WTC11 (cell line): ENCODE measurements around the gene TNNC2. TPM values are rescaled to one million over a fixed set of nuclear protein-coding genes. Genes with fewer than 3 reads are reported as not detected.

ENCODE experiments used
- ATAC-seq: fragments of 200-7000 bp; cut with Tn5 transposase; 2 replicates; pipeline ENCODE4 v1.10.0; 2021; ENCODE audit warnings: mild to moderate bottlenecking, moderate library complexity
- CTCF ChIA-PET: fragments of 300-600 bp; sonication (Branson Sonifier 250); formaldehyde crosslinking; loops from one replicate; lab custom pipeline; 2021; ENCODE audit warnings: antibody characterized with exemption; lab: Charles Lee
- POLR2A ChIA-PET: fragments of 350-600 bp; sonication (Branson Sonifier 250); formaldehyde crosslinking; loops from one replicate; lab custom pipeline; 2021; ENCODE audit warnings: antibody characterized with exemption; lab: Charles Lee
- DNase-seq: peaks from one replicate; pipeline ENCODE4 v3.0.0; 2021; ENCODE audit warnings: low spot score
- H3K27ac Mint-ChIP-seq: 2 replicates; pipeline ENCODE4 v1.8.0; 2021; ENCODE audit warnings: mixed read lengths
- H3K27me3 Mint-ChIP-seq: 2 replicates; pipeline ENCODE4 v1.8.0; 2021; ENCODE audit warnings: low read depth, mild to moderate bottlenecking, moderate library complexity, mixed read lengths
- H3K36me3 Mint-ChIP-seq: 2 replicates; pipeline ENCODE4 v1.8.0; 2021; ENCODE audit warnings: mixed read lengths
- H3K4me1 Mint-ChIP-seq: 2 replicates; pipeline ENCODE4 v1.8.0; 2022; ENCODE audit warnings: mixed read lengths
- H3K4me3 Mint-ChIP-seq: 2 replicates; pipeline ENCODE4 v1.8.0; 2021; ENCODE audit warnings: mild to moderate bottlenecking, moderate library complexity, mixed read lengths
- H3K9me3 Mint-ChIP-seq: 2 replicates; pipeline ENCODE4 v1.8.0; 2021; ENCODE audit warnings: mixed read lengths
- ATF3 ChIP-seq: sonication (generic); formaldehyde crosslinking; conservative IDR thresholded peaks from 2 replicates; pipeline ENCODE4 v1.8.1; 2022; ENCODE audit warnings: mild to moderate bottlenecking, missing genetic modification reagents
- ATF6 ChIP-seq: sonication (generic); formaldehyde crosslinking; IDR thresholded peaks from 2 replicates; pipeline ENCODE4 v1.8.1; 2023; ENCODE audit warnings: mild to moderate bottlenecking, missing genetic modification reagents
- CREM ChIP-seq: sonication (generic); formaldehyde crosslinking; IDR thresholded peaks from 2 replicates; pipeline ENCODE4 v1.8.1; 2022; ENCODE audit warnings: mild to moderate bottlenecking, missing genetic modification reagents, moderate library complexity
- CTCF ChIP-seq: fragments of 200-600 bp; IDR thresholded peaks from 2 replicates; pipeline ENCODE4 v1.8.0; 2022; ENCODE audit warnings: antibody characterized with exemption
- E2F4 ChIP-seq: sonication (generic); formaldehyde crosslinking; IDR thresholded peaks from 2 replicates; pipeline ENCODE4 v1.8.1; 2022; ENCODE audit warnings: low read depth, mild to moderate bottlenecking, moderate library complexity, missing genetic modification reagents, borderline replicate concordance
- E2F5 ChIP-seq: sonication (generic); formaldehyde crosslinking; IDR thresholded peaks from 2 replicates; pipeline ENCODE4 v1.8.1; 2022; ENCODE audit warnings: mild to moderate bottlenecking, moderate library complexity, missing genetic modification reagents
- FOXP4 ChIP-seq: sonication (generic); formaldehyde crosslinking; IDR thresholded peaks from 2 replicates; pipeline ENCODE4 v1.8.0; 2022; ENCODE audit warnings: mild to moderate bottlenecking, missing genetic modification reagents
- GABPB1 ChIP-seq: sonication (generic); formaldehyde crosslinking; IDR thresholded peaks from 2 replicates; pipeline ENCODE4 v1.8.1; 2023; ENCODE audit warnings: mild to moderate bottlenecking, missing genetic modification reagents
- NFYB ChIP-seq: sonication (generic); formaldehyde crosslinking; conservative IDR thresholded peaks from 2 replicates; pipeline ENCODE4 v1.8.0; 2022; ENCODE audit warnings: low read depth, missing genetic modification reagents
- RELA ChIP-seq: sonication (generic); formaldehyde crosslinking; IDR thresholded peaks from 2 replicates; pipeline ENCODE4 v1.8.1; 2022; ENCODE audit warnings: missing genetic modification reagents, mild to moderate bottlenecking, borderline replicate concordance
- SMAD3 ChIP-seq: sonication (generic); formaldehyde crosslinking; IDR thresholded peaks from 2 replicates; pipeline ENCODE4 v1.8.0; 2022; ENCODE audit warnings: missing genetic modification reagents, mild to moderate bottlenecking, borderline replicate concordance
- USF1 ChIP-seq: sonication (generic); formaldehyde crosslinking; IDR thresholded peaks from 2 replicates; pipeline ENCODE4 v1.8.0; 2022; ENCODE audit warnings: mild to moderate bottlenecking, missing genetic modification reagents
- ZMAT4 ChIP-seq: fragments of 250-450 bp; sonication (Bioruptor Pico); IDR thresholded peaks from 2 replicates; pipeline ENCODE4 v1.9.0; 2021; ENCODE audit warnings: mild to moderate bottlenecking
- ZNF138 ChIP-seq: sonication (generic); formaldehyde crosslinking; conservative IDR thresholded peaks from 2 replicates; pipeline ENCODE4 v1.8.1; 2022; ENCODE audit warnings: mild to moderate bottlenecking, moderate library complexity, missing genetic modification reagents
- ZNF219 ChIP-seq: sonication (generic); formaldehyde crosslinking; IDR thresholded peaks from 2 replicates; pipeline ENCODE4 v1.8.0; 2023; ENCODE audit warnings: missing genetic modification reagents, mild to moderate bottlenecking, borderline replicate concordance
- ZNF263 ChIP-seq: sonication (generic); formaldehyde crosslinking; IDR thresholded peaks from 2 replicates; pipeline ENCODE4 v1.8.1; 2022; ENCODE audit warnings: low read depth, mild to moderate bottlenecking, moderate library complexity, missing genetic modification reagents
- total RNA-seq: library from RNA; stranded (reverse); gene quantifications from 3 replicates; pipeline ENCODE4 v1.2.3, GENCODE V29; 2021

TNNC2 gene
- total RNA-seq, 1 experiment from 2014 or later = 3.0 TPM

GRCh38 chr20:45841407-45842129 lies 14.5 kb upstream of the TNNC2 start:
- no peaks in the 10 kb centered on the region for H3K4me1 Mint-ChIP-seq
- POLR2A ChIA-PET = interaction anchor here (0.7 to 1.5 kb wide), 2 partner anchors 39 to 93 kb away, joined by 4 read pairs; partner anchors contain the start of genes PCIF1 and ZSWIM1
- TF ChIP-seq E2F4 (CRISPR knock-in tag) (no peak), ZMAT4 (CRISPR knock-in tag) (no peak), USF1 (no peak), CTCF (no peak), FOXP4 (no peak), ZNF219 (CRISPR knock-in tag) (no peak), ZNF138 (CRISPR knock-in tag) (no peak), ATF3 (CRISPR knock-in tag) (no peak)
- ATAC-seq = no peak
- DNase-seq = no peak
- H3K27me3 Mint-ChIP-seq = no peaks in the 10 kb centered on the region
- CTCF ChIA-PET = interaction anchor here (0.7 to 2.6 kb wide), 8 partner anchors 11 to 166 kb away, joined by 3 to 17 read pairs (median 4); partner anchors contain the start of genes CTSA, NEURL2 and ZSWIM1
- H3K27ac Mint-ChIP-seq = no peak overlapping the region
- peaks cover 29% of the 10 kb centered on the region for H3K36me3 Mint-ChIP-seq
- no peaks in the 10 kb centered on the region for H3K9me3 Mint-ChIP-seq
- H3K4me3 Mint-ChIP-seq = no peak overlapping the region

GRCh38 chr20:45840700-45841198 lies 13.6 kb upstream of the TNNC2 start:
- ATAC-seq (no peak; the same call in 1 of the 2 replicates), DNase-seq (no peak)
- no peaks in the 10 kb centered on the region for H3K9me3 Mint-ChIP-seq
- no peaks in the 10 kb centered on the region for H3K27me3 Mint-ChIP-seq
- TF ChIP-seq E2F5 (CRISPR knock-in tag) = no peak
- TF ChIP-seq GABPB1 = no peak
- TF ChIP-seq NFYB (CRISPR knock-in tag) = no peak
- TF ChIP-seq SMAD3 (CRISPR knock-in tag) = no peak
- TF ChIP-seq ZNF263 (CRISPR knock-in tag) = no peak
- TF ChIP-seq RELA = no peak
- TF ChIP-seq ATF6 = no peak
- no peak for TF ChIP-seq CREM (CRISPR knock-in tag)
- no peaks in the 10 kb centered on the region; the same call in 1 of the 2 replicates for H3K4me1 Mint-ChIP-seq
- POLR2A ChIA-PET = interaction anchor here (0.7 to 1.5 kb wide), 2 partner anchors 40 to 94 kb away, joined by 4 read pairs; partner anchors contain the start of genes PCIF1 and ZSWIM1
- CTCF ChIA-PET = interaction anchor here (0.7 to 2.6 kb wide), 7 partner anchors 17 to 167 kb away, joined by 3 to 17 read pairs (median 4); partner anchors contain the start of gene ZSWIM1
- no peak overlapping the region for H3K4me3 Mint-ChIP-seq
- H3K36me3 Mint-ChIP-seq = peaks cover 26% of the 10 kb centered on the region
- no peak overlapping the region for H3K27ac Mint-ChIP-seq
